K562 (cell line): Measurements from ENCODE around the gene RNF20. TPM values are rescaled to one million over a fixed set of nuclear protein-coding genes. Genes with fewer than 3 reads are reported as not detected.
"Not testable (repeated sequence)": the region's sequence is repeated elsewhere in the genome, so short reads cannot be mapped to it uniquely, and the experiment has no call there.

Experiments used
- ATAC-seq: fragments of 200-7000 bp; cut with Tn5 transposase; 3 replicates; pipeline ENCODE4 v1.9.1; 2020; ENCODE audit warnings: moderate library complexity
- BruUV-seq: library from RNA; stranded (reverse); fragments of 400-500 nt; replicated peaks from 2 replicates; lab custom pipeline; 2021; lab: Mats Ljungman, UMichigan
- CTCF ChIA-PET: fragments of 300-600 bp; formaldehyde crosslinking; extraction: SDS; loops from one replicate; lab custom pipeline; 2021; ENCODE audit warnings: low intra/inter-chr PET ratio; lab: Yijun Ruan, JAX
- POLR2A ChIA-PET: fragments of 300-600, 350-650 bp; sonication (Branson Sonifier 250); formaldehyde crosslinking; extraction: SDS; loops from one replicate; lab custom pipeline; 2021; ENCODE audit warnings: antibody characterized with exemption, inconsistent platforms; lab: Yijun Ruan, JAX
- DNase-seq, 4 experiments: peaks; one replicate each; pipeline versions ENCODE4 v3.0.0 to v3.0.0-alpha.2; 2011 to 2018; ENCODE audit warnings: low spot score in 3 of 4, mixed read lengths in 3 of 4; ENCODE audit errors: extremely low read depth in 1 of 4
- FAIRE-seq: peaks from 2 replicates; lab custom pipeline; 2011; peaks lifted over from hg19 to GRCh38; lab: Jason Lieb, UNC
- H2AFZ ChIP-seq: 2 replicates; pipeline ENCODE4 v1.6.0; 2011; ENCODE audit warnings: low read depth, low read length, control low read depth, inconsistent platforms
- H3K27ac ChIP-seq: fragments of 200-600 bp; 3 replicates; pipeline ENCODE4 v1.8.0; 2011; ENCODE audit warnings: low read depth, mild to moderate bottlenecking, control low read depth, inconsistent platforms, low read length, moderate library complexity, mixed read lengths; ENCODE audit errors: extremely low read depth
- H3K27me3 ChIP-seq, 2 experiments: fragments of 300-600 bp in 1 of 2; 2 replicates in 1 of 2; 3 replicates in 1 of 2; pipeline versions ENCODE4 v1.6.0 to v1.8.0; 2011; ENCODE audit warnings: inconsistent platforms in 2 of 2, low read length in 2 of 2, mild to moderate bottlenecking in 1 of 2, mixed read lengths in 1 of 2, moderate library complexity in 1 of 2; ENCODE audit not compliant: control insufficient read depth in 2 of 2, insufficient read depth in 2 of 2
- H3K36me3 ChIP-seq: fragments of 300-600 bp; 3 replicates; pipeline ENCODE4 v1.8.0; 2011; ENCODE audit warnings: mild to moderate bottlenecking, low read length, inconsistent platforms; ENCODE audit not compliant: control insufficient read depth, insufficient read depth
- H3K4me1 ChIP-seq, 2 experiments: fragments of 200-600 bp in 1 of 2; replicated peaks in 1 of 2; 2 replicates in 1 of 2; 3 replicates in 1 of 2; pipeline versions ENCODE4 v1.5.1 to v1.8.0; 2011; ENCODE audit warnings: inconsistent platforms in 2 of 2, low read length in 2 of 2, mild to moderate bottlenecking in 1 of 2, mixed read lengths in 1 of 2, moderate library complexity in 1 of 2; ENCODE audit not compliant: control insufficient read depth in 2 of 2, insufficient read depth in 2 of 2
- H3K4me2 ChIP-seq: 2 replicates; pipeline ENCODE4 v1.6.1; 2011; ENCODE audit warnings: low read length, control low read depth, inconsistent platforms, mixed read lengths; ENCODE audit not compliant: insufficient read depth
- H3K4me3 ChIP-seq: fragments of 200-600 bp; sonication (generic), shearing (Covaris generic); 2 replicates; pipeline ENCODE4 v1.5.1; 2016; ENCODE audit warnings: control low read depth, inconsistent platforms
- H3K79me2 ChIP-seq: fragments of 200-600 bp; 3 replicates; pipeline ENCODE4 v1.8.0; 2011; ENCODE audit warnings: low read length, inconsistent platforms; ENCODE audit not compliant: control insufficient read depth, insufficient read depth
- H3K9ac ChIP-seq, 2 experiments: 2 replicates each; pipeline versions ENCODE4 v1.6.0 to v1.6.1; 2011; ENCODE audit warnings: low read depth in 2 of 2, low read length in 2 of 2, control low read depth in 1 of 2, inconsistent platforms in 1 of 2, mild to moderate bottlenecking in 1 of 2, mixed read lengths in 1 of 2; ENCODE audit not compliant: insufficient read depth in 1 of 2
- H3K9me1 ChIP-seq: one replicate; pipeline ENCODE4 v1.6.0; 2011; ENCODE audit warnings: inconsistent platforms, mild to moderate bottlenecking, low read length, moderate library complexity; ENCODE audit not compliant: control insufficient read depth, insufficient read depth
- H3K9me3 ChIP-seq: replicated peaks from 2 replicates; pipeline ENCODE4 v1.5.1; 2011; ENCODE audit warnings: low read depth, low read length, inconsistent platforms; ENCODE audit not compliant: control insufficient read depth, insufficient read depth
- H4K20me1 ChIP-seq: replicated peaks from 2 replicates; pipeline ENCODE4 v1.6.1; 2011; ENCODE audit warnings: low read length, inconsistent platforms, mixed read lengths; ENCODE audit not compliant: control insufficient read depth, insufficient read depth
- RAD21 ChIP-seq, 2 experiments: fragments of 250-450 bp in 1 of 2; fragments of 450-650 bp in 1 of 2; sonication (Bioruptor Pico) in 1 of 2; formaldehyde crosslinking in 1 of 2; IDR thresholded peaks in 1 of 2; conservative IDR thresholded peaks in 1 of 2; 2 replicates each; pipeline versions ENCODE4 v1.4.0 to v1.8.0; 2020 to 2022; ENCODE audit warnings: mild to moderate bottlenecking in 2 of 2, moderate library complexity in 1 of 2
- WGBS: fragments of 100-300 bp; shearing (Covaris generic); methylation state at CpG from one replicate; pipeline ENCODE4 v1.1.6; 2016; ENCODE audit warnings: low coverage, mixed read lengths; ENCODE audit not compliant: insufficient coverage; ENCODE audit errors: missing lambda C conversion rate; 5-methylcytosine and 5-hydroxymethylcytosine counted together
- in situ Hi-C: fragments of 300-500 bp; cut with MboI; formaldehyde crosslinking; loops from 4 replicates; pipeline ENCODE4 v1.15.0; 2018; ENCODE audit warnings: inconsistent platforms, mixed read lengths
- intact Hi-C: fragments of 100-400 bp; cut with micrococcal nuclease; formaldehyde crosslinking; loops from 2 replicates; pipeline ENCODE4 v1.14.2; 2022
- polyA plus RNA-seq, 8 experiments: library from polyadenylated mRNA; depleted of rRNA in 4 of 8; stranded (reverse) in 5 of 8; unstranded in 3 of 8; fragments of >200 nt; fragmentation: Nextera tagmentation in 2 of 8; fragmentation: Illumina TruSeq in 1 of 8; extraction: Ambion mirVana in 2 of 8; extraction: Trizol in 1 of 8; gene quantifications; 2 replicates each; pipeline versions ENCODE4 v1.2.1 to v1.2.3, GENCODE V29; 2011 to 2014; ENCODE audit warnings: inconsistent platforms in 1 of 8, missing spikeins in 1 of 8
- total RNA-seq, 7 experiments: library from RNA; depleted of rRNA in 6 of 7; stranded (reverse); fragments of >200 nt in 6 of 7; fragmentation: Illumina TruSeq in 2 of 7; extraction: Trizol in 2 of 7; gene quantifications; 2 replicates each; pipeline versions ENCODE4 v1.2.1 to v1.2.3, GENCODE V29; 2011 to 2021; ENCODE audit warnings: low replicate concordance in 1 of 7
- TF ChIP-seq, protein P1 (sequence below), 3 experiments: IDR thresholded peaks in 2 of 3; conservative IDR thresholded peaks in 1 of 3; 2 replicates each; pipeline ENCODE4 v1.5.1; 2011 to 2012; ENCODE audit warnings: low read length in 3 of 3, mild to moderate bottlenecking in 3 of 3, control low read depth in 2 of 3, improper control_type of control experiment in 1 of 3, inconsistent platforms in 1 of 3, low read depth in 1 of 3, mixed read lengths in 1 of 3, moderate library complexity in 1 of 3; ENCODE audit not compliant: insufficient read depth in 2 of 3
- TF ChIP-seq, protein P2 (sequence below): fragments of 450-650 bp; IDR thresholded peaks from 2 replicates; pipeline ENCODE4 v1.6.1; 2016; ENCODE audit warnings: mild to moderate bottlenecking
- TF ChIP-seq, protein P3 (sequence below): sonication (generic); formaldehyde crosslinking; IDR thresholded peaks from 2 replicates; pipeline ENCODE4 v1.8.1; 2023; ENCODE audit warnings: mild to moderate bottlenecking, missing genetic modification reagents
- TF ChIP-seq, protein P4 (sequence below), 2 experiments: fragments of 450-650 bp in 1 of 2; sonication (generic) in 1 of 2; formaldehyde crosslinking in 1 of 2; IDR thresholded peaks in 1 of 2; conservative IDR thresholded peaks in 1 of 2; 2 replicates each; pipeline versions ENCODE4 v1.6.1 to v1.8.1; 2016 to 2023; ENCODE audit warnings: mild to moderate bottlenecking in 2 of 2, moderate library complexity in 2 of 2, inconsistent platforms in 1 of 2, missing genetic modification reagents in 1 of 2

RNF20 gene
- total and polyA plus RNA-seq, 9 of the 15 experiments (the other 6 are each of a cell fraction or from before 2014, with no cell fraction given): 5.5 to 25.0 (median 22.1) TPM

DNA sequence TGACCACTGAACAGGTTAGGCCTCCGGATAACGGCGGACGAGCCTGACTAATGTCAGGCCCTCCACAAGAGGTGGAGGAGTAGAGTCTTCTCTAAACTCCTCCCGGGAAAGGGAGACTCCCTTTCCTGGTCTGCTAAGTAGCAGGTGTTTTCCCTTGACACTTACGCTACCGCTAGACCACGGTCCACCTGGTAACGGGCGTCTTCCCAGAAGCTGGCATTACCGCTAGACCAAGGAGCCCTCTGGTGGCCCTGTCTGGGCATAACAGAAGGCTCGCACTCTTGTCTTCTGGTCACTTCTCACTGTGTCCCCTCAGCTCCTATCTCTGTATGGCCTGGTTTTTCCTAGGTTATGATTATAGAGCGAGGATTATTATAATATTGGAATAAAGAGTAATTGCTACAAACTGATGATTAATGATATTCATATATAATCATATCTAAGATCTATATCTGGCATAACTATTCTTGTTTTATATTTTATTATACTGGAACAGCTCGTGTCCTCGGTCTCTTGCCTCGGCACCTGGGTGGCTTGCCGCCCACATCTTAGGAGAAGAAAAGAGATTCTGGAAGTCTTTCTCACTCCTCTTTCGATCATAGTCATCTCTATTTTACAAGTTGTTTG is 15.9 kb downstream of the RNF20 start:
- H4K20me1 ChIP-seq, H3K4me2 ChIP-seq, H2AFZ ChIP-seq, H3K9ac ChIP-seq, H3K9me1 ChIP-seq, ATAC-seq, H3K27me3 ChIP-seq, H3K9me3 ChIP-seq, H3K4me1 ChIP-seq, FAIRE-seq, BruUV-seq, H3K27ac ChIP-seq, H3K4me3 ChIP-seq, POLR2A ChIA-PET, H3K79me2 ChIP-seq, CTCF ChIA-PET, intact Hi-C loops, DNase-seq: not testable (repeated sequence)
- in situ Hi-C loops: loop anchor here (25.0 kb wide), 1 partner anchor 837 kb away; no protein-coding TSS in a partner anchor
- peak in 1 of 2 experiments; percentile 22; a peak in 2 of 4 replicates for TF ChIP-seq RAD21 (CRISPR knock-in tag; conservative IDR thresholded peaks at IDR 0.05 in 1 of 2, IDR thresholded peaks at IDR 0.05 in 1 of 2)
- TF ChIP-seq, protein P1, sequence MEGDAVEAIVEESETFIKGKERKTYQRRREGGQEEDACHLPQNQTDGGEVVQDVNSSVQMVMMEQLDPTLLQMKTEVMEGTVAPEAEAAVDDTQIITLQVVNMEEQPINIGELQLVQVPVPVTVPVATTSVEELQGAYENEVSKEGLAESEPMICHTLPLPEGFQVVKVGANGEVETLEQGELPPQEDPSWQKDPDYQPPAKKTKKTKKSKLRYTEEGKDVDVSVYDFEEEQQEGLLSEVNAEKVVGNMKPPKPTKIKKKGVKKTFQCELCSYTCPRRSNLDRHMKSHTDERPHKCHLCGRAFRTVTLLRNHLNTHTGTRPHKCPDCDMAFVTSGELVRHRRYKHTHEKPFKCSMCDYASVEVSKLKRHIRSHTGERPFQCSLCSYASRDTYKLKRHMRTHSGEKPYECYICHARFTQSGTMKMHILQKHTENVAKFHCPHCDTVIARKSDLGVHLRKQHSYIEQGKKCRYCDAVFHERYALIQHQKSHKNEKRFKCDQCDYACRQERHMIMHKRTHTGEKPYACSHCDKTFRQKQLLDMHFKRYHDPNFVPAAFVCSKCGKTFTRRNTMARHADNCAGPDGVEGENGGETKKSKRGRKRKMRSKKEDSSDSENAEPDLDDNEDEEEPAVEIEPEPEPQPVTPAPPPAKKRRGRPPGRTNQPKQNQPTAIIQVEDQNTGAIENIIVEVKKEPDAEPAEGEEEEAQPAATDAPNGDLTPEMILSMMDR (IDR thresholded peaks at IDR 0.05 in 2 of 3, conservative IDR thresholded peaks at IDR 0.05 in 1 of 3; ENCODE audit: insufficient read depth in 2 of 3, low read depth in 1 of 3, low read length in 3 of 3): 0 out of 6 replicates have a peak, but pooled peaks of 1 of the 3 experiments have one; percentile 15
- TF ChIP-seq, protein P2, sequence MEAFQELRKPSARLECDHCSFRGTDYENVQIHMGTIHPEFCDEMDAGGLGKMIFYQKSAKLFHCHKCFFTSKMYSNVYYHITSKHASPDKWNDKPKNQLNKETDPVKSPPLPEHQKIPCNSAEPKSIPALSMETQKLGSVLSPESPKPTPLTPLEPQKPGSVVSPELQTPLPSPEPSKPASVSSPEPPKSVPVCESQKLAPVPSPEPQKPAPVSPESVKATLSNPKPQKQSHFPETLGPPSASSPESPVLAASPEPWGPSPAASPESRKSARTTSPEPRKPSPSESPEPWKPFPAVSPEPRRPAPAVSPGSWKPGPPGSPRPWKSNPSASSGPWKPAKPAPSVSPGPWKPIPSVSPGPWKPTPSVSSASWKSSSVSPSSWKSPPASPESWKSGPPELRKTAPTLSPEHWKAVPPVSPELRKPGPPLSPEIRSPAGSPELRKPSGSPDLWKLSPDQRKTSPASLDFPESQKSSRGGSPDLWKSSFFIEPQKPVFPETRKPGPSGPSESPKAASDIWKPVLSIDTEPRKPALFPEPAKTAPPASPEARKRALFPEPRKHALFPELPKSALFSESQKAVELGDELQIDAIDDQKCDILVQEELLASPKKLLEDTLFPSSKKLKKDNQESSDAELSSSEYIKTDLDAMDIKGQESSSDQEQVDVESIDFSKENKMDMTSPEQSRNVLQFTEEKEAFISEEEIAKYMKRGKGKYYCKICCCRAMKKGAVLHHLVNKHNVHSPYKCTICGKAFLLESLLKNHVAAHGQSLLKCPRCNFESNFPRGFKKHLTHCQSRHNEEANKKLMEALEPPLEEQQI: peak; percentile 63; the same call in 1 of the 2 replicates
- TF ChIP-seq, protein P3, sequence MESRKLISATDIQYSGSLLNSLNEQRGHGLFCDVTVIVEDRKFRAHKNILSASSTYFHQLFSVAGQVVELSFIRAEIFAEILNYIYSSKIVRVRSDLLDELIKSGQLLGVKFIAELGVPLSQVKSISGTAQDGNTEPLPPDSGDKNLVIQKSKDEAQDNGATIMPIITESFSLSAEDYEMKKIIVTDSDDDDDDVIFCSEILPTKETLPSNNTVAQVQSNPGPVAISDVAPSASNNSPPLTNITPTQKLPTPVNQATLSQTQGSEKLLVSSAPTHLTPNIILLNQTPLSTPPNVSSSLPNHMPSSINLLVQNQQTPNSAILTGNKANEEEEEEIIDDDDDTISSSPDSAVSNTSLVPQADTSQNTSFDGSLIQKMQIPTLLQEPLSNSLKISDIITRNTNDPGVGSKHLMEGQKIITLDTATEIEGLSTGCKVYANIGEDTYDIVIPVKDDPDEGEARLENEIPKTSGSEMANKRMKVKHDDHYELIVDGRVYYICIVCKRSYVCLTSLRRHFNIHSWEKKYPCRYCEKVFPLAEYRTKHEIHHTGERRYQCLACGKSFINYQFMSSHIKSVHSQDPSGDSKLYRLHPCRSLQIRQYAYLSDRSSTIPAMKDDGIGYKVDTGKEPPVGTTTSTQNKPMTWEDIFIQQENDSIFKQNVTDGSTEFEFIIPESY (CRISPR knock-in tag): peak; percentile 99
- TF ChIP-seq, protein P4, sequence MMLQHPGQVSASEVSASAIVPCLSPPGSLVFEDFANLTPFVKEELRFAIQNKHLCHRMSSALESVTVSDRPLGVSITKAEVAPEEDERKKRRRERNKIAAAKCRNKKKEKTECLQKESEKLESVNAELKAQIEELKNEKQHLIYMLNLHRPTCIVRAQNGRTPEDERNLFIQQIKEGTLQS (IDR thresholded peaks at IDR 0.05): peak; percentile 15; the same call in 1 of the 2 replicates
- TF ChIP-seq, protein P4 (CRISPR knock-in tag; conservative IDR thresholded peaks at IDR 0.05): not testable (repeated sequence)
- WGBS: 92% methylated on average over 16 of the region's 18 CpGs
- peaks cover 78% of the 10 kb centered on the region; the same call in 2 of the 3 replicates for H3K36me3 ChIP-seq
